Liver (tissue), 9 donors: ENCODE measurements around the gene C1QL1. TPM values are rescaled to one million over a fixed set of nuclear protein-coding genes. Genes with fewer than 3 reads are reported as not detected.
A peak's percentile ranks its signal among the peaks of the same experiment; 100 is the strongest.

Experiments
- DNase-seq: peaks from one replicate; pipeline ENCODE4 v3.0.0-alpha.2; 2017; ENCODE audit warnings: low spot score
- H3K27ac ChIP-seq, 2 donors: one replicate each; pipeline ENCODE4 v1.7.0; 2013; ENCODE audit warnings: inconsistent platforms in 2 of 2, low read length in 2 of 2, control low read depth in 1 of 2, low read depth in 1 of 2, mild to moderate bottlenecking in 1 of 2
- H3K27me3 ChIP-seq, 4 donors: one replicate each; pipeline versions ENCODE4 v1.6.1 to v1.7.0; 2013; ENCODE audit warnings: low read length in 3 of 4, inconsistent platforms in 1 of 4, mild to moderate bottlenecking in 1 of 4, moderate library complexity in 1 of 4; ENCODE audit not compliant: control insufficient read depth in 4 of 4, insufficient read depth in 4 of 4
- H3K36me3 ChIP-seq, 4 donors: one replicate each; pipeline versions ENCODE4 v1.6.1 to v1.7.0; 2013; ENCODE audit warnings: low read length in 3 of 4, mild to moderate bottlenecking in 3 of 4, low read depth in 1 of 4, moderate library complexity in 1 of 4; ENCODE audit not compliant: control insufficient read depth in 4 of 4, insufficient read depth in 3 of 4
- H3K4me1 ChIP-seq, 4 donors: one replicate each; pipeline versions ENCODE4 v1.6.1 to v1.7.0; 2013; ENCODE audit warnings: low read length in 3 of 4, mild to moderate bottlenecking in 3 of 4, moderate library complexity in 1 of 4; ENCODE audit not compliant: control insufficient read depth in 4 of 4, insufficient read depth in 4 of 4
- H3K4me3 ChIP-seq, 3 donors: one replicate each; pipeline versions ENCODE4 v1.6.1 to v1.7.0; 2013; ENCODE audit warnings: low read length in 3 of 3, control low read depth in 1 of 3, low read depth in 1 of 3, mild to moderate bottlenecking in 1 of 3
- H3K9ac ChIP-seq, 2 donors: one replicate each; pipeline ENCODE4 v1.7.0; 2013; ENCODE audit warnings: low read length in 2 of 2, mild to moderate bottlenecking in 2 of 2, moderate library complexity in 2 of 2, control low read depth in 1 of 2, low read depth in 1 of 2
- H3K9me3 ChIP-seq, 4 donors: one replicate each; pipeline versions ENCODE4 v1.6.1 to v1.7.0; 2013; ENCODE audit warnings: low read length in 3 of 4; ENCODE audit not compliant: control insufficient read depth in 4 of 4
- EGR1 ChIP-seq, 2 donors: IDR thresholded peaks; 2 replicates each; pipeline ENCODE4 v1.6.1; 2016 to 2018; ENCODE audit warnings: antibody characterized with exemption in 2 of 2, low read depth in 2 of 2
- FOXA1 ChIP-seq: IDR thresholded peaks from 2 replicates; pipeline ENCODE4 v1.6.1; 2016; ENCODE audit warnings: antibody characterized with exemption
- FOXA2 ChIP-seq: IDR thresholded peaks from 2 replicates; pipeline ENCODE4 v1.6.1; 2016; ENCODE audit warnings: antibody characterized with exemption
- GABPA ChIP-seq, 2 donors: IDR thresholded peaks in 1 of 2; conservative IDR thresholded peaks in 1 of 2; 2 replicates each; pipeline ENCODE4 v1.6.1; 2016; ENCODE audit warnings: antibody characterized with exemption in 2 of 2, mild to moderate bottlenecking in 1 of 2, moderate library complexity in 1 of 2
- HNF4A ChIP-seq, 2 donors: conservative IDR thresholded peaks; 2 replicates each; pipeline ENCODE4 v1.6.1; 2016; ENCODE audit warnings: antibody characterized with exemption in 2 of 2, mild to moderate bottlenecking in 2 of 2
- HNF4G ChIP-seq: IDR thresholded peaks from 2 replicates; pipeline ENCODE4 v1.6.1; 2016; ENCODE audit warnings: antibody characterized with exemption
- JUND ChIP-seq, 2 donors: IDR thresholded peaks; 2 replicates each; pipeline ENCODE4 v1.6.1; 2016; ENCODE audit warnings: antibody characterized with exemption in 2 of 2
- NR2F2 ChIP-seq: IDR thresholded peaks from 2 replicates; pipeline ENCODE4 v1.6.1; 2016; ENCODE audit warnings: antibody characterized with exemption
- RAD21 ChIP-seq, 2 donors: IDR thresholded peaks; 2 replicates each; pipeline ENCODE4 v1.6.1; 2016; ENCODE audit warnings: antibody characterized with exemption in 2 of 2, mild to moderate bottlenecking in 2 of 2
- RXRA ChIP-seq, 2 donors: IDR thresholded peaks; 2 replicates each; pipeline ENCODE4 v1.6.1; 2017 to 2018; ENCODE audit warnings: antibody characterized with exemption in 2 of 2, mild to moderate bottlenecking in 1 of 2
- SP1 ChIP-seq: IDR thresholded peaks from 2 replicates; pipeline ENCODE4 v1.6.1; 2018; ENCODE audit warnings: antibody characterized with exemption, mild to moderate bottlenecking
- TAF1 ChIP-seq: conservative IDR thresholded peaks from 2 replicates; pipeline ENCODE4 v1.6.1; 2016; ENCODE audit warnings: antibody characterized with exemption, mild to moderate bottlenecking
- YY1 ChIP-seq: IDR thresholded peaks from 2 replicates; pipeline ENCODE4 v1.6.1; 2016; ENCODE audit warnings: antibody characterized with exemption, mild to moderate bottlenecking
- WGBS: extraction: QIAGEN DNeasy Blood & Tissue Kit; methylation state at CpG from one replicate; pipeline ENCODE4 v1.1.7; 2013; 5-methylcytosine and 5-hydroxymethylcytosine counted together
- polyA plus RNA-seq, 2 donors: library from polyadenylated mRNA; stranded (reverse) in 1 of 2; unstranded in 1 of 2; fragments of 200-250 nt in 1 of 2; fragments of >200 nt in 1 of 2; fragmentation: Nextera tagmentation in 1 of 2; extraction: Ambion mirVana in 1 of 2; gene quantifications; one replicate each; pipeline versions ENCODE4 v1.2.1 to v1.2.3, GENCODE V29; 2013 to 2015
- total RNA-seq, 2 donors: library from RNA; depleted of rRNA; stranded (reverse); fragments of >200 nt; gene quantifications; one replicate each; pipeline ENCODE4 v1.2.3, GENCODE V29; 2014
- TF ChIP-seq, protein P1 (sequence below): IDR thresholded peaks from 2 replicates; pipeline ENCODE4 v1.6.1; 2016; ENCODE audit warnings: antibody characterized with exemption
- TF ChIP-seq, protein P2 (sequence below): IDR thresholded peaks from 2 replicates; pipeline ENCODE4 v1.6.1; 2016; ENCODE audit warnings: antibody characterized with exemption
- TF ChIP-seq, protein P3 (sequence below): IDR thresholded peaks from 2 replicates; pipeline ENCODE4 v1.6.1; 2016; ENCODE audit warnings: antibody characterized with exemption
- TF ChIP-seq, protein P4 (sequence below): fragments of 150-350 bp; IDR thresholded peaks from 2 replicates; pipeline ENCODE4 v1.5.1; 2017; ENCODE audit warnings: improper control_type of control experiment, low read depth, low read length; ENCODE audit not compliant: missing input control
- TF ChIP-seq, protein P5 (sequence below): IDR thresholded peaks from 2 replicates; pipeline ENCODE4 v1.6.1; 2016; ENCODE audit warnings: antibody characterized with exemption, mild to moderate bottlenecking
- donor health status: healthy.
- donor health status: healthy.
- donor health status: healthy.
- donor health status: healthy.
- donor health status: healthy.

C1QL1 gene
- total and polyA plus RNA-seq, 4 donors: 0.17 to 0.57 (median 0.23) TPM; not detected in 1

DNA sequence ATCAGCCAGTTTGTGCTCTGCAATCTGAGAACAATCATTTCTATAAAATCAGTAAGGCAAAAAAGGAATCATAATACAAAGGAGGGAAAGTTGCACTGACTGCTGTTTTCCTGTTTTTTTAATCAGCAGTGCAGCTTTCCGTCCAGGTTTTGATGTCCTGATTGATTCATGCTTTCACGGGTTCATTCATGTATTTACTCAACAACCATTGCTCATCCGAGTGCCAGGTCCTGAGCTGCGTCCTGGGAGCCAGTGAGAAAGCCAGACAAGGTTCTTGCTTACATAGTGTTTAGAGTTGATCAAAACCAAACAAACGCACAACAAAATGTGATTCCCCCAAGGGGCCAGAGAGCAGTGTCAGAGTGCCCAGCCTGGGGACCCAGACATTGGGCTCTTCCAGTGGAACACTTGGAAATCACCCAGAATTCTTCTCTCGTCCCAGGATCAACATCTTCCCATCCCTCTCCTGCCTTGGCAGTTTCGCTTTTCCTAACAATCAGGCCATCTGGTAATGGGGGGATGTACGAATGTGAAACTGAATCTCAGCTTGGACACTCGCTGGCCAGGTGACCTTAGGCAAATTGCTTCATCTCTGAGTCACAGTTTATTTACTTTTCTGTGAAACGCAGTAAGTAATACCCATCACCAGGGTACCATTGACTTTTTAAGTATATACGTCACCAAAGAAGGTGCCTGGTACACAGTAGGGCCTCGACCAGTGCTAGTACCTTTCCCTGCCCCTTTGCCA is 13.3 kb upstream of the C1QL1 start:
- H3K9ac ChIP-seq: peak overlapping the region; percentile 63 to 84
- peak overlapping the region; percentile 21 to 63 (median 31) for H3K4me3 ChIP-seq
- peak overlapping the region; percentile 96 to 100 for H3K27ac ChIP-seq
- peaks cover 7 to 19% (median 14%) of the 10 kb centered on the region in 4 donors for H3K4me1 ChIP-seq
- H3K36me3 ChIP-seq: no peaks in the 10 kb centered on the region
- no peaks in the 10 kb centered on the region for H3K9me3 ChIP-seq
- DNase-seq: no peak
- WGBS: 14% methylated on average over 12 of the region's 12 CpGs
- H3K27me3 ChIP-seq: no peaks in the 10 kb centered on the region
- TF ChIP-seq HNF4G (no peak), HNF4A (conservative IDR thresholded peaks at IDR 0.05) (peak; percentile 32 to 62), YY1 (peak; percentile 87), NR2F2 (peak; percentile 15), TAF1 (no peak), RAD21 (IDR thresholded peaks at IDR 0.05) (peak in 1 of 2 donors; percentile 15), JUND (IDR thresholded peaks at IDR 0.05) (peak; percentile 98), FOXA1 (peak; percentile 77), FOXA2 (peak; percentile 82), RXRA (IDR thresholded peaks at IDR 0.05) (peak; percentile 52 to 79), EGR1 (IDR thresholded peaks at IDR 0.05; ENCODE audit: low read depth in 2 of 2) (peak in 1 of 2 donors; percentile 16), GABPA (IDR thresholded peaks at IDR 0.05 in 1 of 2, conservative IDR thresholded peaks at IDR 0.05 in 1 of 2) (no peak), SP1 (peak; percentile 78)
- TF ChIP-seq, protein P1, sequence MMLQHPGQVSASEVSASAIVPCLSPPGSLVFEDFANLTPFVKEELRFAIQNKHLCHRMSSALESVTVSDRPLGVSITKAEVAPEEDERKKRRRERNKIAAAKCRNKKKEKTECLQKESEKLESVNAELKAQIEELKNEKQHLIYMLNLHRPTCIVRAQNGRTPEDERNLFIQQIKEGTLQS: peak; percentile 95
- TF ChIP-seq, protein P2, sequence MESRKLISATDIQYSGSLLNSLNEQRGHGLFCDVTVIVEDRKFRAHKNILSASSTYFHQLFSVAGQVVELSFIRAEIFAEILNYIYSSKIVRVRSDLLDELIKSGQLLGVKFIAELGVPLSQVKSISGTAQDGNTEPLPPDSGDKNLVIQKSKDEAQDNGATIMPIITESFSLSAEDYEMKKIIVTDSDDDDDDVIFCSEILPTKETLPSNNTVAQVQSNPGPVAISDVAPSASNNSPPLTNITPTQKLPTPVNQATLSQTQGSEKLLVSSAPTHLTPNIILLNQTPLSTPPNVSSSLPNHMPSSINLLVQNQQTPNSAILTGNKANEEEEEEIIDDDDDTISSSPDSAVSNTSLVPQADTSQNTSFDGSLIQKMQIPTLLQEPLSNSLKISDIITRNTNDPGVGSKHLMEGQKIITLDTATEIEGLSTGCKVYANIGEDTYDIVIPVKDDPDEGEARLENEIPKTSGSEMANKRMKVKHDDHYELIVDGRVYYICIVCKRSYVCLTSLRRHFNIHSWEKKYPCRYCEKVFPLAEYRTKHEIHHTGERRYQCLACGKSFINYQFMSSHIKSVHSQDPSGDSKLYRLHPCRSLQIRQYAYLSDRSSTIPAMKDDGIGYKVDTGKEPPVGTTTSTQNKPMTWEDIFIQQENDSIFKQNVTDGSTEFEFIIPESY: no peak
- TF ChIP-seq, protein P3, sequence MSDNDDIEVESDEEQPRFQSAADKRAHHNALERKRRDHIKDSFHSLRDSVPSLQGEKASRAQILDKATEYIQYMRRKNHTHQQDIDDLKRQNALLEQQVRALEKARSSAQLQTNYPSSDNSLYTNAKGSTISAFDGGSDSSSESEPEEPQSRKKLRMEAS: no peak
- TF ChIP-seq, protein P4, sequence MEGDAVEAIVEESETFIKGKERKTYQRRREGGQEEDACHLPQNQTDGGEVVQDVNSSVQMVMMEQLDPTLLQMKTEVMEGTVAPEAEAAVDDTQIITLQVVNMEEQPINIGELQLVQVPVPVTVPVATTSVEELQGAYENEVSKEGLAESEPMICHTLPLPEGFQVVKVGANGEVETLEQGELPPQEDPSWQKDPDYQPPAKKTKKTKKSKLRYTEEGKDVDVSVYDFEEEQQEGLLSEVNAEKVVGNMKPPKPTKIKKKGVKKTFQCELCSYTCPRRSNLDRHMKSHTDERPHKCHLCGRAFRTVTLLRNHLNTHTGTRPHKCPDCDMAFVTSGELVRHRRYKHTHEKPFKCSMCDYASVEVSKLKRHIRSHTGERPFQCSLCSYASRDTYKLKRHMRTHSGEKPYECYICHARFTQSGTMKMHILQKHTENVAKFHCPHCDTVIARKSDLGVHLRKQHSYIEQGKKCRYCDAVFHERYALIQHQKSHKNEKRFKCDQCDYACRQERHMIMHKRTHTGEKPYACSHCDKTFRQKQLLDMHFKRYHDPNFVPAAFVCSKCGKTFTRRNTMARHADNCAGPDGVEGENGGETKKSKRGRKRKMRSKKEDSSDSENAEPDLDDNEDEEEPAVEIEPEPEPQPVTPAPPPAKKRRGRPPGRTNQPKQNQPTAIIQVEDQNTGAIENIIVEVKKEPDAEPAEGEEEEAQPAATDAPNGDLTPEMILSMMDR: peak; percentile 4
- TF ChIP-seq, protein P5, sequence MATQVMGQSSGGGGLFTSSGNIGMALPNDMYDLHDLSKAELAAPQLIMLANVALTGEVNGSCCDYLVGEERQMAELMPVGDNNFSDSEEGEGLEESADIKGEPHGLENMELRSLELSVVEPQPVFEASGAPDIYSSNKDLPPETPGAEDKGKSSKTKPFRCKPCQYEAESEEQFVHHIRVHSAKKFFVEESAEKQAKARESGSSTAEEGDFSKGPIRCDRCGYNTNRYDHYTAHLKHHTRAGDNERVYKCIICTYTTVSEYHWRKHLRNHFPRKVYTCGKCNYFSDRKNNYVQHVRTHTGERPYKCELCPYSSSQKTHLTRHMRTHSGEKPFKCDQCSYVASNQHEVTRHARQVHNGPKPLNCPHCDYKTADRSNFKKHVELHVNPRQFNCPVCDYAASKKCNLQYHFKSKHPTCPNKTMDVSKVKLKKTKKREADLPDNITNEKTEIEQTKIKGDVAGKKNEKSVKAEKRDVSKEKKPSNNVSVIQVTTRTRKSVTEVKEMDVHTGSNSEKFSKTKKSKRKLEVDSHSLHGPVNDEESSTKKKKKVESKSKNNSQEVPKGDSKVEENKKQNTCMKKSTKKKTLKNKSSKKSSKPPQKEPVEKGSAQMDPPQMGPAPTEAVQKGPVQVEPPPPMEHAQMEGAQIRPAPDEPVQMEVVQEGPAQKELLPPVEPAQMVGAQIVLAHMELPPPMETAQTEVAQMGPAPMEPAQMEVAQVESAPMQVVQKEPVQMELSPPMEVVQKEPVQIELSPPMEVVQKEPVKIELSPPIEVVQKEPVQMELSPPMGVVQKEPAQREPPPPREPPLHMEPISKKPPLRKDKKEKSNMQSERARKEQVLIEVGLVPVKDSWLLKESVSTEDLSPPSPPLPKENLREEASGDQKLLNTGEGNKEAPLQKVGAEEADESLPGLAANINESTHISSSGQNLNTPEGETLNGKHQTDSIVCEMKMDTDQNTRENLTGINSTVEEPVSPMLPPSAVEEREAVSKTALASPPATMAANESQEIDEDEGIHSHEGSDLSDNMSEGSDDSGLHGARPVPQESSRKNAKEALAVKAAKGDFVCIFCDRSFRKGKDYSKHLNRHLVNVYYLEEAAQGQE: peak; percentile 79
